B cell (primary cell): ENCODE results near the gene SH3RF3. TPM values are rescaled to one million over a fixed set of nuclear protein-coding genes. Genes with fewer than 3 reads are reported as not detected.

ENCODE experiments used
- ATAC-seq: fragments of 200-7000 bp; cut with Tn5 transposase; one replicate; pipeline ENCODE4 v1.10.0; 2021; ENCODE audit warnings: low read depth, mild to moderate bottlenecking, moderate number of reproducible peaks, moderate library complexity
- CTCF ChIA-PET: fragments of 350-600 bp; sonication (Branson Sonifier 250); formaldehyde crosslinking; loops from one replicate; lab custom pipeline; 2021; ENCODE audit warnings: antibody characterized with exemption, inconsistent platforms; lab: Charles Lee
- POLR2A ChIA-PET: fragments of 350-600 bp; sonication (Branson Sonifier 250); formaldehyde crosslinking; loops from one replicate; lab custom pipeline; 2021; ENCODE audit warnings: antibody characterized with exemption; lab: Charles Lee
- DNase-seq: peaks from one replicate; pipeline ENCODE4 v3.0.0; 2013
- H2AFZ ChIP-seq: 2 replicates; pipeline ENCODE4 v1.6.1; 2012; ENCODE audit warnings: mild to moderate bottlenecking, low read depth, low read length; ENCODE audit not compliant: insufficient read depth, poor library complexity, severe bottlenecking
- H3K27ac ChIP-seq, 2 donors: 1 replicate in 1 of 2; 2 replicates in 1 of 2; pipeline ENCODE4 v1.5.1; 2012 to 2013; ENCODE audit warnings: low read length in 2 of 2, mild to moderate bottlenecking in 2 of 2, moderate library complexity in 1 of 2
- H3K27me3 ChIP-seq, 4 experiments: fragments of 200-600 bp in 1 of 4; sonication (generic) in 1 of 4; replicated peaks in 1 of 4; 1 replicate in 2 of 4; 2 replicates in 2 of 4; pipeline versions ENCODE4 v1.6.1 to v1.7.0; 2013 to 2016; ENCODE audit warnings: low read length in 3 of 4, mild to moderate bottlenecking in 2 of 4, mixed read lengths in 1 of 4, moderate library complexity in 1 of 4; ENCODE audit not compliant: insufficient read depth in 4 of 4, control insufficient read depth in 3 of 4; ENCODE audit errors: control extremely low read depth in 1 of 4
- H3K36me3 ChIP-seq, 2 experiments: replicated peaks in 1 of 2; 1 replicate in 1 of 2; 2 replicates in 1 of 2; pipeline versions ENCODE4 v1.6.1 to v1.7.1; 2013; ENCODE audit warnings: low read length in 1 of 2; ENCODE audit not compliant: insufficient read depth in 2 of 2, control insufficient read depth in 1 of 2; ENCODE audit errors: control extremely low read depth in 1 of 2, extremely low read depth in 1 of 2
- H3K4me1 ChIP-seq, 2 donors: fragments of 200-600 bp in 1 of 2; sonication (generic) in 1 of 2; 1 replicate in 1 of 2; 2 replicates in 1 of 2; pipeline versions ENCODE4 v1.5.1 to v1.6.1; 2013 to 2017; ENCODE audit warnings: low read length in 2 of 2; ENCODE audit not compliant: control insufficient read depth in 2 of 2, insufficient read depth in 2 of 2
- H3K4me2 ChIP-seq: replicated peaks from 2 replicates; pipeline ENCODE3; 2012; ENCODE audit warnings: mild to moderate bottlenecking, low read depth, low read length; ENCODE audit not compliant: poor library complexity, severe bottlenecking
- H3K4me3 ChIP-seq, 5 experiments: fragments of 200-600 bp in 1 of 5; sonication (generic) in 1 of 5; 1 replicate in 3 of 5; 2 replicates in 2 of 5; pipeline versions ENCODE4 v1.5.1 to v1.7.0; 2011 to 2016; ENCODE audit warnings: low read length in 4 of 5, mild to moderate bottlenecking in 4 of 5, low read depth in 2 of 5, control low read depth in 1 of 5, moderate library complexity in 1 of 5; ENCODE audit not compliant: insufficient read depth in 1 of 5; ENCODE audit errors: control extremely low read depth in 1 of 5, extremely low read depth in 1 of 5
- H3K79me2 ChIP-seq: fragments of 200-600 bp; sonication (generic); one replicate; pipeline ENCODE4 v1.6.0; 2016; ENCODE audit warnings: low read length; ENCODE audit not compliant: control insufficient read depth, insufficient read depth
- H3K9ac ChIP-seq: fragments of 200-600 bp; sonication (generic); 2 replicates; pipeline ENCODE4 v1.6.1; 2017; ENCODE audit warnings: mild to moderate bottlenecking, low read length, moderate library complexity
- H3K9me3 ChIP-seq, 3 donors: one replicate each; pipeline versions ENCODE4 v1.6.1 to v1.7.1; 2013; ENCODE audit warnings: low read length in 2 of 3; ENCODE audit not compliant: control insufficient read depth in 2 of 3, insufficient read depth in 1 of 3; ENCODE audit errors: control extremely low read depth in 1 of 3
- H4K20me1 ChIP-seq: 2 replicates; pipeline ENCODE4 v1.6.0; 2012; ENCODE audit warnings: mild to moderate bottlenecking, low read length; ENCODE audit not compliant: insufficient read depth, control insufficient read depth, poor library complexity, severe bottlenecking
- H3K27ac Mint-ChIP-seq: one replicate; pipeline ENCODE4 v1.8.0; 2021; ENCODE audit warnings: mixed read lengths
- H3K27me3 Mint-ChIP-seq: one replicate; pipeline ENCODE4 v1.8.0; 2021; ENCODE audit warnings: mixed read lengths
- H3K4me1 Mint-ChIP-seq: one replicate; pipeline ENCODE4 v1.8.0; 2021; ENCODE audit warnings: mixed read lengths
- H3K4me3 Mint-ChIP-seq: one replicate; pipeline ENCODE4 v1.8.0; 2021; ENCODE audit warnings: mixed read lengths
- H3K9me3 Mint-ChIP-seq: one replicate; pipeline ENCODE4 v1.8.0; 2022; ENCODE audit warnings: mixed read lengths; ENCODE audit not compliant: insufficient read depth
- CTCF ChIP-seq: fragments of 200-600 bp; IDR thresholded peaks from one replicate; pipeline ENCODE4 v1.8.0; 2022; ENCODE audit warnings: antibody characterized with exemption, mild to moderate bottlenecking
- EZH2 ChIP-seq: IDR thresholded peaks from 2 replicates; pipeline ENCODE4 v1.6.1; 2012; ENCODE audit warnings: borderline replicate concordance, low read depth, mild to moderate bottlenecking, moderate library complexity, low read length; ENCODE audit not compliant: insufficient read depth, poor library complexity, severe bottlenecking
- WGBS: methylation state at CpG from one replicate; pipeline ENCODE4 v1.1.5; 2013; ENCODE audit warnings: missing lambda C conversion rate; ENCODE audit not compliant: insufficient coverage; 5-methylcytosine and 5-hydroxymethylcytosine counted together
- intact Hi-C: fragments of 100-400 bp; cut with micrococcal nuclease; formaldehyde crosslinking; loops from one replicate; pipeline ENCODE4 v1.10.0; 2022
- polyA plus RNA-seq: library from polyadenylated mRNA; depleted of rRNA; stranded (reverse); fragments of >200 nt; gene quantifications from 2 replicates; pipeline ENCODE4 v1.2.3, GENCODE V29; 2012
- total RNA-seq, 2 donors: library from RNA; stranded (reverse); fragments of 120-200 nt in 1 of 2; gene quantifications; 1 replicate in 1 of 2; 2 replicates in 1 of 2; pipeline versions ENCODE4 v1.2.3 to v1.2.4, GENCODE V29; 2013 to 2022

SH3RF3 gene
- total and polyA plus RNA-seq, 2 donors (not counting 1 experiment from before 2014, with no cell fraction given) = 0.07 to 1.2 TPM

GRCh38 chr2:109238580-109238979 lies 109.6 kb downstream of the SH3RF3 start:
- TF ChIP-seq EZH2 (no peak), CTCF (no peak)
- ATAC-seq (peak; percentile 82), DNase-seq (peak; percentile 47)
- peaks cover 43% of the 10 kb centered on the region for H3K4me1 Mint-ChIP-seq
- H3K27me3 Mint-ChIP-seq = no peaks in the 10 kb centered on the region
- Histone ChIP-seq H2AFZ (peak overlapping the region; percentile 48), H3K79me2 (no peaks in the 10 kb centered on the region), H3K9ac (peak overlapping the region; percentile 26), H3K9me3 (peaks cover 0 to 3% (median 0%) of the 10 kb centered on the region in 3 donors), H3K4me1 (peaks cover 22 to 43% of the 10 kb centered on the region in 2 donors), H3K4me3 (peak overlapping the region in 2 of 5 experiments; percentile 9 to 13), H3K36me3 (no peaks in the 10 kb centered on the region), H4K20me1 (no peaks in the 10 kb centered on the region), H3K27ac (peak overlapping the region in 1 of 2 donors; percentile 52), H3K4me2 (peak overlapping the region; percentile 55), H3K27me3 (no peaks in the 10 kb centered on the region)
- ChIA-PET POLR2A (interaction anchor here (0.7 to 1.6 kb wide), 2 partner anchors 24 to 207 kb away, joined by 3 to 5 read pairs; no protein-coding TSS in a partner anchor), CTCF (no interaction called here)
- 0% methylated on average over 3 of the region's 4 CpGs for WGBS
- peak overlapping the region; percentile 71 for H3K4me3 Mint-ChIP-seq
- intact Hi-C loops = no loop called here
- H3K27ac Mint-ChIP-seq = peak overlapping the region; percentile 89
- peaks cover 2% of the 10 kb centered on the region for H3K9me3 Mint-ChIP-seq

- no peaks in the 10 kb centered on the region for H3K27me3 ChIP-seq
- Mint-ChIP-seq H3K27me3 (no peaks in the 10 kb centered on the region), H3K9me3 (peaks cover under 1% of the 10 kb centered on the region), H3K4me1 (peaks cover 38% of the 10 kb centered on the region), H3K4me3 (no peak overlapping the region), H3K27ac (peak overlapping the region; percentile 15)
- POLR2A ChIA-PET = no interaction called here
- no peak overlapping the region for H3K27ac ChIP-seq
- no peak overlapping the region for H3K4me2 ChIP-seq
- H2AFZ ChIP-seq = no peak overlapping the region
- no peaks in the 10 kb centered on the region for H3K36me3 ChIP-seq
- peaks cover 0 to 3% (median 0%) of the 10 kb centered on the region in 3 donors for H3K9me3 ChIP-seq
- intact Hi-C loops = no loop called here
- H3K4me1 ChIP-seq = peaks cover 22 to 43% of the 10 kb centered on the region in 2 donors
- DNase-seq (no peak), ATAC-seq (no peak)
- TF ChIP-seq EZH2 = no peak
- no peak for TF ChIP-seq CTCF
- H3K9ac ChIP-seq = no peak overlapping the region
- H3K4me3 ChIP-seq = no peak overlapping the region
- CTCF ChIA-PET = interaction anchor here (1.0 kb wide), 1 partner anchor 16 kb away, joined by 3 read pairs; no protein-coding TSS in a partner anchor
- WGBS = 80% methylated on average over 1 of the region's 6 CpGs
- H4K20me1 ChIP-seq = no peaks in the 10 kb centered on the region
- H3K79me2 ChIP-seq = no peaks in the 10 kb centered on the region
These were observed 110.7 kb downstream of the SH3RF3 start for GRCh38 chr2:109239720-109240119.
